ENCODE data around the gene GRM1.

The GRM1 gene

DNA sequence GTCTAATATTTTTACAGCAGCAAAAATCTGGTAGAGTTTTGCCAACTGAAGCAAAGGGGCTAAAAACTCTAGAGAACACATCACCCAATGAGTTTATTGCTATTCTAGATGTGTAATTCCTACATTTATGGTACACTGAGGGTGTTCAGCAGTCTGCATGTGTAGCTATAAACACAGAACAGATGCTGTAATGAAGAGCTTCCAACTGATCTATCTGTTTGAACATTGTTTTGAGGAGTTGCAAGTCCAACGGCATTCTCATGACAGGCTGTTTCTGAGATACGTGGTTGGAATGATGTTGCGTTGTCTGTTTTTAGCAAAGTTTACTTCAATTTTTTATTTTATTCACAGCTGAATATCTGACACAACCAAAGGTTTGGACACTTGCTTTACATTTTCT is 373.6 kb downstream of the GRM1 start:
- DNase-seq: no peak

DNA sequence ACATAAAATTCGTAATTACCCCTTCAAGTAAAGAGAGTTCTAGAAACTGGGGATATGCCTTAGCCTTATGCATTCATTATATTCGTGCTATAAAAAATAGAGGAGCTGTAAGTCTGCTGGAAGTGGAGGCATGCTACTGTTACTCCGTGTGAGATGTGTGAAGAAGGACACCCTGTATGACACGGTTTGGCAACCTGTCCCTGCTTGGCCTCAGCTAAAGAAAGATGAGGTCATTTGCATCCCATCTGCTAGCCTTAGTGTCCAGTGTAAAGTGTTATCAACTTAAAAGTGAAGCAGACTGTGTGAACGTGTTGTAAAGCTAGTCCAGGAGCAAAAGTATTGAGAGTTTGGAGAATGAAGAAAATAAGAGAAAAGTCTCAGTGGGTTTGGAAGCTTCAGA is 379.7 kb downstream of the GRM1 start:
- no peak for DNase-seq

GRCh38 chr6:146410851-146411595 is 382.2 kb downstream of the GRM1 start:
- no peak for DNase-seq

- no peak for DNase-seq
Observed at GRCh38 chr6:146419576-146419975, 390.7 kb downstream of the GRM1 start.

DNA sequence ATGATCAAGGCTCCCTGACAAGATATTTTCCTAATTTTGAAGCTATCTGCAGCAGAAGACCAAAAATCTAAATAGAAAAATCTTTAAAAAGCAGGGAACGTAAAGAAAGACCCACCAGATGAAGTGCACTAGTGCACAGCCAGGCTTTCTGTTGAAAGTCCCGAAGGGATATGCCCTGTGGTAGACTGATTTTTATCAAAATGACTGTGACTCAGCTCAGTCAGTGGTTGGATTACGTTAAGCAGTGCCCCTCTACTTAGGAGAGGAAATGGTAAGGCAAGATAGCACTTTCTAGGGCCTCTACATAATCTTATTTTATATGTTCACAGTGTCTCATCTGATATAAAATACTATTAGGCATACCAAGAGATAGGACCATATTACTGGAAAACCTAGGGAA is 391.4 kb downstream of the GRM1 start:
- DNase-seq: no peak

DNA sequence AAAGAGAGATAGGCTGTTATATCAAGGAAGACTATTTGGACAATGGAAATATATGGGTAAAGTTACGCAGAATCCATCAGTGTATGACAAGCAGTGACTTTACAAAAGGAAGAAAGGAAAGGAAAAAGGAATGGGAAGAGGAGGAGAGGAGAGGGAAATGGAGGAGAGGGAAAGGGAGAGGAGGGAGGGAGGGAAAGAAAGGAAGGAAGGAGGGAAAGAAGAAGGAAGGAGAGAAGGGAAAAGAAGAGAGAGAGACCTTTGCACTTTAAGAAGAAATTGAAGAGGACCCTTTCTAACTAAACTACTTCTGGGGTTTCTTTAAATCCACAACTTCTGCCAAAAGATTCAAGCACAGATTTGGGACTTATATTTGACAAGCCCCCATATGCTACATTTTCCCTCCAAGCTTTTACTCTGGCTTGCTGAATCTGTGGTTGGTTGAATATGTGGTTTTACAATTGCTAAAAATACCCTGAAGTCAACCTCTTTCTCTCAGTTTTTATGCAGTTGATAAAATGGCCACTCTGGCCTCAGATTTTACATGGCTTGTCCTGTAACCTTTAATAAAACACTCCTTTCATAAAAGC is 394.0 kb downstream of the GRM1 start:
- DNase-seq: no peak

GRCh38 chr6:146423452-146423851 is 394.6 kb downstream of the GRM1 start:
- DNase-seq: no peak

- no peak for DNase-seq
Observed at GRCh38 chr6:146426516-146426915, 397.7 kb downstream of the GRM1 start.

- DNase-seq: no peak
Observed at GRCh38 chr6:146429831-146430230, 401.0 kb downstream of the GRM1 start.

DNA sequence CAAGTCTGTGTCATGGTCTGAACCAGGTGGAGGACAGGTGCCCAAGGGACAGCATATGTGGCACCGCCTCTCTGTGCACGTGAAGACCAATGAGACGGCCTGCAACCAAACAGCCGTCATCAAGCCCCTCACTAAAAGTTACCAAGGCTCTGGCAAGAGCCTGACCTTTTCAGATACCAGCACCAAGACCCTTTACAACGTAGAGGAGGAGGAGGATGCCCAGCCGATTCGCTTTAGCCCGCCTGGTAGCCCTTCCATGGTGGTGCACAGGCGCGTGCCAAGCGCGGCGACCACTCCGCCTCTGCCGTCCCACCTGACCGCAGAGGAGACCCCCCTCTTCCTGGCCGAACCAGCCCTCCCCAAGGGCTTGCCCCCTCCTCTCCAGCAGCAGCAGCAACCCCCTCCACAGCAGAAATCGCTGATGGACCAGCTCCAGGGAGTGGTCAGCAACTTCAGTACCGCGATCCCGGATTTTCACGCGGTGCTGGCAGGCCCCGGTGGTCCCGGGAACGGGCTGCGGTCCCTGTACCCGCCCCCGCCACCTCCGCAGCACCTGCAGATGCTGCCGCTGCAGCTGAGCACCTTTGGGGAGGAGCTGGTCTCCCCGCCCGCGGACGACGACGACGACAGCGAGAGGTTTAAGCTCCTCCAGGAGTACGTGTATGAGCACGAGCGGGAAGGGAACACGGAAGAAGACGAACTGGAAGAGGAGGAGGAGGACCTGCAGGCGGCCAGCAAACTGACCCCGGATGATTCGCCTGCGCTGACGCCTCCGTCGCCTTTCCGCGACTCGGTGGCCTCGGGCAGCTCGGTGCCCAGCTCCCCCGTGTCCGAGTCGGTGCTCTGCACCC is 405.2 kb downstream of the GRM1 start:
- DNase-seq: no peak

DNA sequence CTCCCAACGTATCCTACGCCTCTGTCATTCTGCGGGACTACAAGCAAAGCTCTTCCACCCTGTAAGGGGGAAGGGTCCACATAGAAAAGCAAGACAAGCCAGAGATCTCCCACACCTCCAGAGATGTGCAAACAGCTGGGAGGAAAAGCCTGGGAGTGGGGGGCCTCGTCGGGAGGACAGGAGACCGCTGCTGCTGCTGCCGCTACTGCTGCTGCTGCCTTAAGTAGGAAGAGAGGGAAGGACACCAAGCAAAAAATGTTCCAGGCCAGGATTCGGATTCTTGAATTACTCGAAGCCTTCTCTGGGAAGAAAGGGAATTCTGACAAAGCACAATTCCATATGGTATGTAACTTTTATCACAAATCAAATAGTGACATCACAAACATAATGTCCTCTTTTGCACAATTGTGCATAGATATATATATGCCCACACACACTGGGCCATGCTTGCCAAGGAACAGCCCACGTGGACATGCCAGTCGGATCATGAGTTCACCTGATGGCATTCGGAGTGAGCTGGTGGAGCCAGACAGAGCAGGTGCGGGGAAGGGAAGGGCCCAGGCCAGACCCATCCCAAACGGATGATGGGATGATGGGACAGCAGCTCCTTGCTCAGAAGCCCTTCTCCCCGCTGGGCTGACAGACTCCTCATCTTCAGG is 406.0 kb downstream of the GRM1 start:
- DNase-seq: no peak

GRCh38 chr6:146441907-146442306 is 413.0 kb downstream of the GRM1 start:
- DNase-seq: no peak

- no peak for DNase-seq
Observed at GRCh38 chr6:146444189-146444588, 415.3 kb downstream of the GRM1 start.

DNA sequence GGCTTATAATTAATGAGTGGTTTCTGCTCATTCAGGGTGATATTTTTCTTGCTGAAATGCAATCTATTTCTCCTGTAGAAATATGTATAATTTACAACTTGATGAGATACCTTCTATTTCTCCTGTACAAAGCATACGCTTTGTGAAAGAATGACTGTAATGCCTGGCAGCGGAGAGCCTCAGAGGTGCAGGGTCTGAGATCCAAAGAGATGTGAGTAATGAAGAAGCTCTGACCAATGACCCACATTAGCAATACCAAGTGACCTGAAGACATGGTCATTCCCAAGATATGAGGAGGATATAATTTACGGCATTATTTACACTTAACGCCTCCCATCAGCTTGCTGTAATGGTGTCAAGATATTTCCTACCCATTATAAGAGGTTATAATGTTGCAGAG is 416.4 kb downstream of the GRM1 start:
- DNase-seq: no peak

- no peak for DNase-seq
Observed at GRCh38 chr6:146456886-146457285, 428.0 kb downstream of the GRM1 start.

GRCh38 chr6:146460941-146461340 is 432.1 kb downstream of the GRM1 start:
- DNase-seq: no peak

GRCh38 chr6:146470091-146470770 is 441.4 kb downstream of the GRM1 start:
- DNase-seq: no peak

- DNase-seq: no peak
Observed at GRCh38 chr6:146472918-146473317, 444.1 kb downstream of the GRM1 start.

DNA sequence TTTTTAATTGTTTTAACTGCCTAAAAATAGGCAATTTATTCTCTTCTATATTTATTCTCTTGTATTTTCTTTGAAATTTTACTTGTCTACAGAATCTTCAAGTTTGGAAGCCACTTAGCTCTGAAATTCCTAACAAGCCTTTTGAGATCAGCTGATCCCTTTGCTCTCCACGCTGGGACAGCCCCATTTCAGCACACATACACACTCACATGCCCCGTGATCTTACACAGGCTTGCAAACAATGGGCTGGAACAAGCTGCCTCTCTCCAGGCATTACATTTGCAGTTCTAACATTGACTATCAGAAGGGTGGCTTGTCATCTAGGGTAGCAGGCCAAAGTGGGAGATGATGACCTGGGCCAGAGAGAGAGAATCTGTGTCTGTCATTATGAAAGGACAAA is 452.7 kb downstream of the GRM1 start:
- DNase-seq: no peak

GRCh38 chr6:146484411-146484810 is 455.5 kb downstream of the GRM1 start:
- no peak for DNase-seq

Measured in CD4-positive, alpha-beta T cell treated with Interleukin-4 for 4 hours (primary cell).